CD1c-positive myeloid dendritic cell (primary cell): ENCODE measurements around the gene TIMM44.
A peak's percentile ranks its signal among the peaks of the same experiment; 100 is the strongest.
"Not testable (repeated sequence)": the region's sequence is repeated elsewhere in the genome, so short reads cannot be mapped to it uniquely, and the experiment has no call there.

Source experiments
- DNase-seq: peaks from one replicate; pipeline ENCODE4 v3.0.0-alpha.2; 2016; ENCODE audit errors: extremely low spot score

TIMM44 gene

DNA sequence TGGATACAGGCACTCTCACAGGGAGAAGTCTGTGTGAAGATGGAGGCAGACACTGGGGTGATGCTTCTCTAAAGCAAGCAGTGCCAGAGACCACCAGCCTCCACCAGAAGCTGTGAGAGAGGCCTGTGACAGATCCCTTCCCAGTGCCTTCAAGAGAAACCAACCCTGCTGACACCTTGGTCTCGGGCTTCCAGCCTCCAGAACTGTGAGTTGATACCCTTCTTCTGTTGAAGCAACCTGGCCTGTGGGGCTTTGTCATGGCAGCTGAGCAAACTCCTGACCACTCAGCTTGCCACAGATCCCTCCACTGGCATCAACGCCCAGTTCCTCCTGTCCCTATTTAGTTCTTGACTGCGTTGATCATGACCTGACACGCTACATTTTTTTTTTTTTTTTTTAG is 33.0 kb upstream of the TIMM44 start:
- DNase-seq = no peak

DNA sequence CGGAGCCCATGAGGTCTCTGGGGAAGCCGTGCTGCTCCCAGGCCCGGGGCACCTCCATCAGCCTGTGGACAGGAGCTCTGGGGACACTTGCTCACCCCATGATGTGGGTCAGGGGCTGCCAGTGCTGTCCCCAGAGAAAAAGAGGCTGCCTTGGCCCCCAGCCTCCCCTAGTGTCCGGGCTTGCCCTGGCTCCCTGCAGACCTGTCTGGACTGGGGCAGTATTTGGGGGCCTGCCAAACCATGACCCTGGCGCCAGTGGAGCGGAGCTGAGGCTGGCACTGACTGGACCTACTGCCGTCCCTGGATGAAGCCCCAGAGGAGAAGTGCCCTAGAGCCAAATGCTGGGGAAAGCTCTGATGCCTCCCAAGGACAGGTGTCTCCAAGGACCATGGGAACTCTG is 31.6 kb upstream of the TIMM44 start:
- DNase-seq = no peak

DNA sequence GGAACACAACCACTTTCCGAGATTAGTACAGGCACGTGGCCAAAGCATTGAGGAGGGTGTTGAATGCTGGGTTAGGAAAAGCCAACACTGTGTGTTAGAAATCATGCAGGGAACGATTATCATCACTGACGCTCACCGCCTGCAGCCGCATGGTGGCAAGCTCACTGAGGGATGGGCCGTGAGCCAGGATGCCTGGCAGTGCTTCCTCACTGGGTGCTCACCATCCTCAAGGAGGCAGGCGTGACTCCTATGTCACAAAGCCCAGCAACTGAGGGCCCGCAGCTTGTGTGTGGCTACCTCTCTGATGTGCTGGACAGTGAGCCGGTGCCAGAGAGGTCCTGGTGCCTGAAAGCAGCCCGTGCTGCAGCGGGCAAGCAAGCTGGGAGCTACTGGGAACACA is 30.4 kb upstream of the TIMM44 start:
- DNase-seq = no peak

DNA sequence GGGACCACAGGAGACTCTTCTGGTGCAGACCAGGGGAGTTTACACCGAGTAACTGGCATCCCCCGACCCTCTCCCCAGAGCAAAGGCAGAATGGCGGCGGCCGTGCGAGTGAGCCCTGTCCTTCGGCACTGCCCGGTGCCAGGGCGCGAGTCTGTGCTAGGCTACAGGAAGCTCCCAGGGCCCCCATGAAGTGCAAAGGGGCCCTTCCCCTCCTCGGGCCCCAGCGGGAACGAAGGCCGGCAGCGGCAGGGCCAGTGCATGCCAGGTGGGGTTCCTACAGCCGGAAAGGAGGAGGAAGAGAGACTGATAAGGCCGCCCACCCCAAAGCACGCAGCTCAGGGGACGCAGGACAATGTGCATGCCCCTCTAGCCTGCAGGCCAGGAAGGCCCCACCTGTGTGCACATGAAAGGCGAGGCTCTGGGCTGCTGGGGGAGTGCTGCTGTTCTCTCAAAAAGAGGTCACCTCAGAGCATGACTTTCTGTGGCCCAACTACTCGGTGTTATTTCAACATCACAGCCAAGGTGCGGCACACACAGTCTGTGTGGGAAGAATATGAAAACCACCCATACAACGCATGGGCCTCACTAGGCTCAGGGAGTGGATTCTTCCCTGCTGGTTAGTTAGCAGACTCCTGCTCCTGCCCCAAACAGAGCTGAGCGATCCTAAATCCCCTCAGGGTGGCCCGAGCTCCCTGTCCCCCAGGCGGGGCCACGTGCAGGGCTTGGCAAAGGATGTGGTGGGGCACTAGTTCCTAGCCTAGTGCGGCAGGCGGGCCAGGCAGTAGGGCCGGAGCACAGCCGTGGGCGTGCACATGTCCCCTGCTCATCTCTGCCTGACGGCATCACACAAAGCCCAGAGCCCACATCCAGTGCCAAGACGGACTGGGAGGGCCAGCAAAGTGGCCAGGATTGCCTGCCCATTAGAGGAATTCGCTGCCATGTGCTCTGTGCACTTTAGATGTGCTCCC is 28.4 kb upstream of the TIMM44 start:
- no peak for DNase-seq

DNA sequence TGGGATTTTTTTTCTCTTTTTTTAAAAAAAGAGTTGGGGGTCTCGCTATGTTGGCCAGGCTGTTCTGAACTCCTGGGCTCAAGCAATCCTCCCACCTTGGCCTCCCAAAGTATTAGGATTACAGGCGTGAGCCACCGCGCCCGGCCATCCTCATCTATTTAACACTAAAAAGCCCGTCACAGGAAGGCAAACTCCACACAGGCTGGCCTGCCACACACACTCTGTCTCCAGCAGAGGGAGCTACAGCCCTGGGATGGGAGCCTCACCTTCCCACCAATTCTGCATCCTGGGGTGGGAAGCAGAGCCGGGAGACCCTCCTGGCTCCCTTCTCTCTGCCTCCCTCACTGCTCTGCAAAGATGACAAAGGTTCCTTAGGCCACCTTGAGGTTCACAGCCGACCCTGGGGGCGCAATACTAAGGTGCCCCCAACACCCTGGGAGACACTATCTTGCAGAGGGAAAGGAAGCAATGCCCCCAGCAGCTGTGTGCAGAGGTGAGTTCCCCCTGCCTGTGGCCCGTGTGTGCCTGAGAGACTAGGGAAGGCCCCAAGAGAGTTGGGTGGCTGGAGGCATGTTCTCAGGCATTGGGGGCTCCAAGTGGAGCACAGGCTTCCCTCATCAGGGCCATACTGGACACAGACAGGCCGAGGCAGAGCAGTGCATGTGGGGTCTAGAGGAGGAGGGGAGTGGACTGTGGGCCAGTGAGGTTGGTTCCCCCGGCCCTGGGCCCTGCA is 27.4 kb upstream of the TIMM44 start:
- peak; percentile 46 for DNase-seq

DNA sequence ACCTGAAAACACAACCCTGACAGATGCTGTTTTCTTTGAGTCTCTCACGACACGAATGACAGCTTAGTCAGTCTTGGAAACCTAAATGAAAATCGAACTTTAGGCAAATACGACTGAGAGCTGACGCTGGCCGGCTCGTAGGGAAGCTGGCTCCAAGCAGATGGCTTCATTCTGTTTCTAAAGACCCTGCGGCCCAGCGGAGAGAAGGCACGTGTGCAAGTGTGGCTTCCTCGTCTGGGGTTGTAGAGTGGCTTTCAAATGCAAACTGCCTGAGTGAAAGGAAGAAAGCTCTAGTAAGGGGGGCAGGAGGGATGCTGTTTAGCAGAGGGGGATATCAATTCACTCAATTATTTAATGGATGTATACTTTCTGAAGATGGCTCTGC is 26.1 kb upstream of the TIMM44 start:
- DNase-seq = no peak

DNA sequence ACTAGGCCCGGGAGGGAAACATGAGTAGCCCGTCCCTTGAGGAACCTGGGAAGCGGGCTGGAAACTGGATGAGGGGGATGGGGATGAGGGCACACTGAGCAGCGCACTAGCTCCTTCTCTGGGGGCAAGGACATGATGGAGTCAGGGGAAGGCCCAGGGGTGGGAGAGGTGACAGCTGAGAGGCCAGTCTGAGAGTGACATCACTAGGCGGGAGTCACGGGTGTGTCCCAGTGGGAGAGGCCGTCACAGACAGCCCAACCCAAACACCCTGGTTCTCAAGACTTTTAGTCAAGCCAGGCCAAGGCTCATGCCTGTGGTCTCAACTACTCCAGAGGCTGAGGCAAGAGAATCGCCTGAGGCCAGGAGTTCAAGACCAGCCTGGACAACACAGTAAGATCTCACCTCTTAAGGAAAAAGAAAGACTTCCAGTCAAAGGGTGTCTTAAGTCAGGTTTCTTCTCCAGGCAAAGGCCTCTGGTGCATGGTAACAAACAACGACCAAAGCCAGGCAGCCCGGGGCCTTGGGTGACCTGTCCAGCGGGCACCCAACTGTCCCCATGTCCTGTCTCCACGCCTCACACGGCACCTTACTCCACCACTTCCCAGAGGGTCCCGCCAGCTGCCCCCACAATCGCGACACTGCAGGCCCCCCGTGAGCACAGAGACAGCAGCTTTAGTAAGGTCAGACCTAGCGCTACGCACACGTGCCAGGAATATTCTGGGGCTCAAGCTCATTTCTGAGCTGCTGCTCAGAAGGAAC is 25.5 kb upstream of the TIMM44 start:
- DNase-seq = no peak

DNA sequence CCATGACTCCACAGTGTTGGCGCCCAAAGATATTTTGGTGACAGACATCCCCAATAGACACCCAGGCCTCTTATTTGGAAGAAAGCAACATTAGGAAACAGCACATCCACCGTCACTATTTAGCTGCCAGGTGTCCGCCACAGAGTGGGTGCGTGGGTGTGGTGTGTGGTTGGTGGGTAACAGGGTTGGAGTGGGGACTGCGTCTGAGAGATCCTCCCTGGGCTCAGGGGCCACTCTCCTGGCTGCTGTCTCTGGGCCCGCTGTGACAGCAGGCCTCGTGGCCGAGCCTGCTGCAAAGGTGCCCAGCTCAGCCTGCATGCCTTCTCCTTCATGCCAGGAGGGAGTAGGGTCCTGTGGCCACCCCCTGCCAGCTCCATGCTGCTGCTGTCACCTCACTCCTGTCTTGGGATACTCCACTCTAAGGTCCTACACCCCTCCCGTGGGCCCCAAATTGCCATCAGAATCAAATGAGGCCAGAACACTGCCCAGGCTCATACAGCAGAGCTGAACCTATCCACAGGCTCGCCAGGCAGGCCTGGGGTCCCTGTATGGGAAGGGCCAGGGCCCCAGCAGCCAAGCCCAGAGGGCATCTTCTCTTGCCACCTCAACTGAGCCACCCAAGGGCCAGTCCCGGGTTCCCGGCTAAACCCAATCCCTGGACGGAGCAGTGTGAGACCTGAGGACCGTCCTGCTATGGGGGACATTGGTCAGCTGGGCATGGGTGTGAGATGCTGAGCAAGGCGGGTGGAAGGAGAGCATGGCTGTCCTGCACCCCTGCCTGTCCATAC is 24.7 kb upstream of the TIMM44 start:
- no peak for DNase-seq

DNA sequence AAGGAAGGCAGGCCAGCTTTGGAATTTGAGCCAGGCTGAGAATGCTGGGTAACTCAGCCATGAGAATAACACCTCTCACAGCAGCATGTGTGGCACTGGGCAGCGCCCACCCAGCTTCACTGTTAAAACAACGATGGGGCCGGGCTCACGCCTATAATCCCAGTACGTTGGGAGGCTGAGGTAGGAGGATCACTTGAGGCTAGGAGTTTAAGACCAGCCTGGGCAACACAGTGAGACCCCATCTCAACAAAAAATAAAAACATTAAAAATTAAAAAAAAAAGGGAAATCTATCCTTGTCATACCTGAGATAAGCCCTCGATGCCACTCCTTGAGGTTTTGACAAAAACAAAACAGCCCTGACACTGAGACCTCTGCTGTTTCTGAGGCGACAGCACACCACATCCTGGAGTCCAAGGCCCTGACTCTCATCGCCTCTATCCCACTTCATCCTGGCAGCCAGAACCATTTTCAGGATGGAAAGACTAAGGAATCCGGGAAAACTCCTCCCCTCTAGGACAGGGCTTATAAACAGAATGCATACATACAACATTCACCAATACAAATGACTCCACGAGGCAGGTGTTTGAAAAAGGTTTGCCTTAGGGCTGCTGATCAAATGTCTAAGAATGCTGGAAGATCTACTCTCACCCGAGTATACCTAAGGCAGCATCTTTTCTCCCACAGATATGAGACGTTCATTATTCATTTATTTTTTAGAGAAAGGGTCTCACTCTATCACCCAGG is 22.6 kb upstream of the TIMM44 start:
- no peak for DNase-seq

DNA sequence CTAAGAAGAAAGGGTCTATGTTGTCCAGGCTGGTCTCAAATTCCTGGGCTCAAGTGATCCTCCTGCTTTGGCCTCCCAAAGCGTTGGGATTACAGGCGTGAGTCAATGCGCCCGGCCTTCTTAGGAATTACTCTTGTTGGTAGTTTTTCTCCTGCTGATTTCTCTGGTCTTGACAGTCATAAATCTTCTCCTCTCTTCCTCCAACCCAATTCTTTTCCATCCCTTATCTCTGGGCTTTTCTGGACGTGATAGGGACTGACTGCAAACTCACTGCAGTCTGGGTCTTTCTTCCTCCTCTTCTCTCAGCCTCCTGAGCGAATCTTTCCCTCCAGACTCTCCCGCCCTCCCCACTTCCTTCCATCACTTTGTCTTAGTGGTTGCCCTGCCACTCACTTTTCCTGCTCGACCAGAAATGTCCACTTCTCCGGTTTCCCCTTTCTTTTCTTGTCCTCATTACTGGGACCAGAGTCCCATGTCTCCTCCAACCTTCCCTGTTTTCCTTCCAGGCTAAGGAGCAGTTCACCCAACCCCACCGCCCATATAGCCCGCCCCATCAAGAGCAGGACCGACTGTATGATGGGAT is 21.9 kb upstream of the TIMM44 start:
- DNase-seq = no peak

DNA sequence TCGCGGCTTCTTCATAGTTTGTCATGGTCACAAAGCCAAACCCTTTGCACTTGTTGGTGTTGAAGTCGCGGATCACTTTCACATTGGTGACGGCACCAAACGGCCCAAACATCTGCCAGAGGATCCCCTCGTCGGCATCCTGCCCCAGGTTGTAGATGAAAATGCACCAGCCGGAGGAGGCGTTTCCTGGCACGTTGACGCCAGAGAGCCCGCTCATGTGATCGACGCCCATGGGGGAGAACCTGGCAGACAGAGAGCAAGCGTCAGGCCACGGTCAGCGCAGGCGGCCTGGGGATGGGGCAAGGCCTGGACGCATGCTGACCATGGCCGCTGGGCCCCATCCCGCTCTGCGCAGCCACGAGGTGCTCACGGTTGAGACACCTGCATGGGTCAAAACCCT is 20.1 kb upstream of the TIMM44 start:
- DNase-seq = no peak

DNA sequence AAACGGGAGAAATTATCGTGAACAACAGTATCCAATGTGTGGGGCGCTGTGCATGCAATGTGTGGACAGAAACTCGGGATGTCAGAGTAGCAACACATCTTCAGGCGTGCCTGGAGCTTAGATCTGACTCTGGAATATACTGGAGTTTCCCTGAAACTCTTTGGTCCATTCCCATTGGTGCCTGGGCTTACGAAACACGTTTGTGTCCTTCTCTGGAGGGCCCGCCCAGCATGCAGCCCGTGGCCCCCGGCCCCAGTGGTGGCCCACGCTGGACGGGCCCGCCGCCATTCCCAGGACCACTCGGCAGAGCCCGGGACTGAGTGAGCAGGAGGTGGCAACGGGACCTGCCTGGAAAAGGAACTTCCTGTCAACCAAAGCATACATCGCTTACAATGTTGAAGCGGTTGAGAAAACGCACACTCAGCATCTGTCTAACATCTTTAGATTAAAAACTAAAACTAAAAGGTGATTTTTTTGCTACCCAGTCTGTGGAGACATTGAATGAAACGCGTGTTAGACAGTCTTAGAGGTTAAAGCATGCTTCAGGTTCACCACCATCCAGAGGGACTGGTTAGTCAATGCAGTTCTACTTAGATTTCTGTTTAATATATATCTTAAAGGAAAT is 19.3 kb upstream of the TIMM44 start:
- DNase-seq = no peak

DNA sequence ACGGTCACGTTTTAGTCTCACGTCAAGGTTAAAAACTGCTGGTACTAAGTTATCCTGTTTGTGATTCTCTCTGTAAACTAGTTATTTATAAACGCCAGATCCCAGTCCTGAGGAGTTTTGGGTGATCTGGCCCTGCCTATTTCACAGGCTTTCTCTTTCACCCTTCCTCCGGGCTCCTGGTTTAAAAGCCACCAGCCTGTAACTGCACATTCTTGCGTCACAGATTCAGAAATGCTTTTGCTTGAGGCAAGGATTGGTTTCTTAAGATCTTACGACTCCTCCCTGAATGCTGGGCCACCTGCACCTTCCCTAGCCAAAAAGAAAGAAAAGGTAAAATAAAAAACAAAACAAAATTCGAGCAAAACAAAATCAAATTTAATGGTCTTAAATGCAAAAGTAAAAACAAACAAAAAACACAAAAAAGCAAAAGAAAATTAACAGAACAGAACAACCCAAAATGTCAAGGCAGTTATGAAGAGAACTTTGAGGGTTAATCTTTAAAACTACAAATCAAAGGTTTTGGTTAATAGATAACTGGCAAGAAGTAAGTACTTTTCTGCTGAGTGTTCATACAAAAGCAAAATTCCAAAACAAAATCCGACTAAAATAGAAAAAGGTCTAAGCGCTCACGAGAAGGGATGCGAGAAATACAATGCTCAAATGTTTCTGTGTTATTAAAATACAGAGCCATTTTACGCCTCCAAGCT is 18.6 kb upstream of the TIMM44 start:
- DNase-seq = no peak

DNA sequence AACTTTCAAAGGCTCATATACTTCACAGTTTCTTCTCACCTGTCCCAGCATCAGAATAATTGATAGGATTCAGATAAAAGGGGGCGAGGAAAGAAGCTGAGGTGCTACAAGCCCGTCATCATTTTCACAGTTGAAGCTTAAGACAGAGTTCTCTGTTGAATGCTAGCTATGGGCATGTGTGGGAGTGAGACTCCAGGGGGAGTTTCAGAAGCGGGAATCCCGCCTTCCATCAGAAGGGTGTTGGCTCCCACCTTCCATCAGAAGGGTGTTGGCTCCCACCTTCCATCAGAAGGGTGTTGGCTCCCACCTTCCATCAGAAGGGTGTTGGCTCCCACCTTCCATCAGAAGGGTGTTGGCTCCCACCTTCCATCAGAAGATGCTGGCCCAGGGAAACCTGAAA is 17.6 kb upstream of the TIMM44 start:
- not testable (repeated sequence) for DNase-seq

DNA sequence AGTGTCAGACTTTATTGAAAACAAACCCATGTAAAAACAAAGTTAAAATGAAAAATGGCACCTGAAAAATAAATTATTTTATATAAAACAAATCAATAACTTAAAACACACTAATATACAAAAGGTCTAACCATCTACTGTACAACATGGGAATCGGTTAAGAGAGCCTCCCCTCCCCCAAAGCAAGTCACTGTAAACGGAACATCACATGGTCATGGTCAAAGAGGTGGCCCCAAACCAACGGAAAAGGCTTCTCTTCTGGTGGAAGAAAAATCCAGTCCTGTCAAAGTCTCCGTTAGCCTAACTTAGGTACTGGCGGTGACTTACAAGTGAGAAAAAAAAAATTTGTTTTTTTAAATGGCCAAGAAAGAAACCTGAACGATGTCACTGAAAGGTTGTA is 15.7 kb upstream of the TIMM44 start:
- DNase-seq = no peak

DNA sequence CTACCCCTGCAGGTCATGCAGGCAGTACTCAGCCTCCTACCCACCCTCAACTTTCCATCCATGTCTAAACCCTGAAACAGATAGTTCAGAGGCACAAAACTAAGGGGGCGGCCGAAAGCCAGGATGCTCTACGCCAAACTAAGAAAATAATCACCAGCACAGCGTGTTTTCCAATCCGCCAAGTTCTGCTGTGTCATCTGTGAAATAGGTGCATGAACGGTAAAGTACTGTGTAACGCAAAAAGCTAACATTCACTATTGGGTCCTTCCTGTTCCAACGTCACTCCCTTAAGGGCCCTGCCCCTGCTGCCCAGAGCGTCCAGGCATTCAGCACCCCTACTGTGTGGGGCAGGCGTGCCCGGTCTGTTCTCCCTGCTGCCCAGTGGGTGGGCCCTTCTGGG is 12.2 kb upstream of the TIMM44 start:
- no peak for DNase-seq

DNA sequence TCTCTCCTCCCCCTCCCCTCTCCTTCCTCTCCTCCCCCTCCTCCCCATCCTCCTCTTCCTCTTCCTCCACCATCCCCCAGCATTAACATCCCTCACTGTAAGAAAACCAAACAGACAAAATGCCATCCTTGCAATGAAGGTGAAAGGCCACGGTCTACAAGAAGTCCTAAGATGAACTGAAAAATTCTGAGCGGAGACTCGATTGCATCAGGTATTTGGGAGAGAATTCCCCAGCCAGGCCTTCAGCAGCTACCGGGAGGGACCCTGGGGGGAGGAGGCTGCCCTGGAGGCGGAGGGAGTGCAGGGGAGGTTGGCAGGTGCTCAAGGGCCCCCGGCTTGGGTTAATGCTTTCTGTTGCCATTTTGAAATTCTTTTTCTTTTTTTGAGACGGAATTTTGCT is 10.1 kb upstream of the TIMM44 start:
- no peak for DNase-seq

DNA sequence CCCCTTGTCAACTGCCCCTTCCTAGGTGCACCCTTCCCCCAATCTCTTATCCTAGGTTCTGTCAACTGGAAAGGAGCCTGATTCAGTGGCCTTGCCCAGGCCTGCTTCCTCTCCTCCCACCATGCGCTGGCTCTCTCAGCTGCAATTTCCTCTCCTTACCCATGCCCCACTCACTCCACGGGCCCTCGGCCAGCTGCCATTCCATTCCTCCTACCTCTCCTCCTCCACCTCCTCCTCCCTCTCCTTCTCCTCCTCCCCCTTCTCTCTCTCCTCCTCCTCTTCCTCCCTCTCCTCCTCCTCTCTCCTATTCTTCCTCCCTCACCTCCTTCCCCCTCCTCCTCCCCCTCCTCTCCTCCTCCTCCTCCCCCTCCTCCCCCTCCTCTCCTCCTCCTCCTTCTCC is 9.6 kb upstream of the TIMM44 start:
- peak; percentile 23 for DNase-seq

DNA sequence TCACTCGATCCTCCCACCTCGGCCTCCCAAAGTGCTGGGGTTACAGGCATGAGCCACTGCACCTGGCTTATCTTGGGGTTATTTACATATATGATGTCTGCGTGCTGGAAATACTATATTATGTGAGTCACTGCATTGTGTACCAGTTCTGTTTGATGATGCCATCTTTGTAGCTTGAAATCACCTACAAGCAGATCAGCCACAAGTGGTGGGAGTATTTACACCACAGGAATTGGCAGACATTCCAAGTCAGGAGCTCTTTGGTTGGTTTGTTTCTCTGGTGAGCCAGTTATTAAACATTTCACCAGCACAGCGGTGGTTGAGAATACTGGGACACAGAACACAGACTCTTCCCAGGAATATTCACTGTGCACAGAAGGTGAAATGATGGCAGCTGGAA is 4.5 kb upstream of the TIMM44 start:
- no peak for DNase-seq
